Measurements from ENCODE around the gene FARS2. TPM values are rescaled to one million over a fixed set of nuclear protein-coding genes. Genes with fewer than 3 reads are reported as not detected.

The FARS2 gene
- total RNA-seq, 1 donor from 2014 or later, result 19.9 TPM

GRCh38 chr6:5537132-5537531 lies 275.8 kb downstream of the FARS2 start:
- H3K36me3 Mint-ChIP-seq, result peaks cover 6% of the 10 kb centered on the region
- H3K9me3 Mint-ChIP-seq, result peaks cover 6% of the 10 kb centered on the region
- H3K27ac Mint-ChIP-seq, result no peak overlapping the region
- no peak for DNase-seq (ENCODE audit: low spot score in 2 of 2, unreplicated experiment in 2 of 2)
- no peak overlapping the region for H3K4me3 Mint-ChIP-seq
- peaks cover 9% of the 10 kb centered on the region for H3K4me1 Mint-ChIP-seq
- no peak for TF ChIP-seq CTCF (IDR thresholded peaks at IDR 0.05; ENCODE audit: unreplicated experiment)
- H3K27me3 Mint-ChIP-seq (ENCODE audit: low read depth), result no peaks in the 10 kb centered on the region

GRCh38 chr6:5537967-5538366 lies 276.7 kb downstream of the FARS2 start:
- Mint-ChIP-seq H3K4me3 (no peak overlapping the region), H3K9me3 (peaks cover 6% of the 10 kb centered on the region), H3K4me1 (peaks cover 9% of the 10 kb centered on the region), H3K36me3 (peaks cover 6% of the 10 kb centered on the region), H3K27ac (no peak overlapping the region), H3K27me3 (ENCODE audit: low read depth) (no peaks in the 10 kb centered on the region)
- no peak for TF ChIP-seq CTCF (IDR thresholded peaks at IDR 0.05; ENCODE audit: unreplicated experiment)
- no peak for DNase-seq (ENCODE audit: low spot score in 2 of 2, unreplicated experiment in 2 of 2)

GRCh38 chr6:5540370-5540769 lies 279.1 kb downstream of the FARS2 start:
- H3K27ac Mint-ChIP-seq, result no peak overlapping the region

GRCh38 chr6:5541025-5541424 lies 279.7 kb downstream of the FARS2 start:
- Mint-ChIP-seq H3K36me3 (peaks cover 3% of the 10 kb centered on the region), H3K9me3 (no peaks in the 10 kb centered on the region), H3K27ac (no peak overlapping the region), H3K4me3 (no peak overlapping the region), H3K4me1 (peaks cover 9% of the 10 kb centered on the region), H3K27me3 (ENCODE audit: low read depth) (no peaks in the 10 kb centered on the region)
- no peak for DNase-seq (ENCODE audit: low spot score in 2 of 2, unreplicated experiment in 2 of 2)
- no peak for TF ChIP-seq CTCF (IDR thresholded peaks at IDR 0.05; ENCODE audit: unreplicated experiment)

More at GRCh38 chr6:5540370-5540769, 279.1 kb downstream of the FARS2 start:
- TF ChIP-seq CTCF (IDR thresholded peaks at IDR 0.05; ENCODE audit: unreplicated experiment), result no peak
- Mint-ChIP-seq H3K27me3 (ENCODE audit: low read depth) (no peaks in the 10 kb centered on the region), H3K4me3 (no peak overlapping the region), H3K9me3 (peaks cover 2% of the 10 kb centered on the region), H3K4me1 (peaks cover 9% of the 10 kb centered on the region), H3K36me3 (peaks cover 2% of the 10 kb centered on the region)
- DNase-seq (ENCODE audit: low spot score in 2 of 2, unreplicated experiment in 2 of 2), result no peak

- peaks cover 6% of the 10 kb centered on the region for H3K36me3 Mint-ChIP-seq
- DNase-seq (ENCODE audit: low spot score in 2 of 2, unreplicated experiment in 2 of 2), result no peak
Measured at GRCh38 chr6:5541751-5542432, 280.6 kb downstream of the FARS2 start.

More at GRCh38 chr6:5541751-5542432, 280.6 kb downstream of the FARS2 start:
- Mint-ChIP-seq H3K4me3 (no peak overlapping the region), H3K27ac (no peak overlapping the region), H3K27me3 (ENCODE audit: low read depth) (no peaks in the 10 kb centered on the region), H3K4me1 (peaks cover 8% of the 10 kb centered on the region), H3K9me3 (peaks cover 4% of the 10 kb centered on the region)
- no peak for TF ChIP-seq CTCF (IDR thresholded peaks at IDR 0.05; ENCODE audit: unreplicated experiment)

Data from mesothelial cell of epicardium (in vitro differentiated cells).